GM19397 (cell line): ENCODE results near the gene MRFAP1L1.

Experiments
- ATAC-seq: cut with Tn5 transposase; IDR thresholded peaks from one replicate; pipeline ENCODE4 v1.9.1; 2021; ENCODE audit warnings: mild to moderate bottlenecking, moderate library complexity; ENCODE audit not compliant: unreplicated experiment

The MRFAP1L1 gene

DNA sequence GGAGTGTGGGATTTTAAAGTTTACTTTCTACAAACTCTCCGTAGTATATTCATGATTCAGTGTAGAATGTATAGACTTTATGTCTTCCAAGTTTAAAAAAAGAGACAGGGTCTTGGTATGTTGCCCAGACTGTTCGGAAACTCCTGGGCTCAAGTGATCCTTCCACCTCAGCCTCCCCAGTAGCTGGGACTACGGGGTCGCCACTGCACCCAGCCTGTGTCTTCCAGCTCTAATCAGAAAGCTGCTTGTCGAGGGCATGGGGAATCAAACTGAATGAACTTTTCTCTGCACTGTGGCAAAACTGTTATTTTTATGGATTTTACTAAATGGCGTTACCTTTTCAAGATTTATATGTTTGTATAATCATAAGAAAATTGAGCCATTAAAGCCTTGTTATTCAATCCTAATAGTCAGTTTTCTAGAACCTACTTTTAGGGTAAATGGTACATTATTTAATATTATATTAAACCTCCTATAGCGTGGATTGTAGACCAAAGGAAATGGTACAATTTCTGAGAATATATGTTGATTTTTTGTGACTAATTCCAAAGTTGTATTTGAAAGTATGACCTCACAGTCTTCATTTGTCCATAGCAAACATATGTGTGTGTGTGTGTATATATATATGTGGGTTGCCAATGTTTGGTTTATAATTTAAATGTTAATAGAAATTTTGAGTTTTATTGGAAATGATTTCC lies 7.4 kb upstream of the MRFAP1L1 start:
- no peak for ATAC-seq

DNA sequence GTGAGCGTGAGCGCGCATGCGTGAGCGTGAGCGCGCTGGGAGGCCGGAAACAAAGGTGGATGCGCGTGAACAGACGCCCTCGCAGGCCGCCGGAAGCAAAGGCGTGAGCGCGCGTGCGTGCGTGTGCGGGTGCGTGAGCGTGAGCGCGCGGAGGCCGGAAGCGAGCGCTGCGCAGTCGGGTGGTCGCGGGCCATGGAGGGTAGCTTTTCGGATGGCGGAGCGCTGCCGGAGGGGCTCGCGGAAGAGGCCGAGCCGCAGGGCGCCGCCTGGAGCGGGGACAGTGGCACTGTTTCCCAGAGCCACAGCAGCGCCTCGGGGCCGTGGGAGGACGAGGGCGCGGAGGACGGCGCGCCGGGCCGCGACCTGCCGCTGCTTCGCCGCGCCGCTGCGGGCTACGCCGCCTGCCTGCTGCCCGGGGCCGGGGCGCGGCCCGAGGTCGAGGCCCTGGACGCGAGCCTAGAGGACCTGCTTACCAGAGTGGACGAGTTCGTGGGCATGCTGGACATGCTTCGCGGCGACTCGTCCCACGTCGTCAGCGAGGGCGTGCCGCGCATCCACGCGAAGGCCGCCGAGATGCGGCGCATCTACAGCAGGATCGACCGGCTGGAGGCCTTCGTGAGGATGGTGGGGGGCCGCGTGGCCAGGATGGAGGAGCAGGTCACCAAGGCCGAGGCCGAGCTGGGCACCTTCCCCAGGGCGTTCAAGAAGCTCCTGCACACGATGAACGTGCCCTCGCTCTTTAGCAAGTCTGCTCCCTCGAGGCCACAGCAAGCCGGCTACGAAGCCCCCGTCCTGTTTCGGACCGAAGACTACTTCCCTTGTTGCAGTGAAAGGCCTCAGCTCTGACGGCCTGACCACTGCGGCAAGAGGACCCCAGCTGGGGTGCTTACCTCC lies 6.6 kb upstream of the MRFAP1L1 start, which contains the start of gene BLOC1S4:
BLOC1S4 (plus strand) TSS at position 157 of the 894 bp plus-strand sequence; CDS start at position 193, 36 bp downstream.
- peak; percentile 88 for ATAC-seq

DNA sequence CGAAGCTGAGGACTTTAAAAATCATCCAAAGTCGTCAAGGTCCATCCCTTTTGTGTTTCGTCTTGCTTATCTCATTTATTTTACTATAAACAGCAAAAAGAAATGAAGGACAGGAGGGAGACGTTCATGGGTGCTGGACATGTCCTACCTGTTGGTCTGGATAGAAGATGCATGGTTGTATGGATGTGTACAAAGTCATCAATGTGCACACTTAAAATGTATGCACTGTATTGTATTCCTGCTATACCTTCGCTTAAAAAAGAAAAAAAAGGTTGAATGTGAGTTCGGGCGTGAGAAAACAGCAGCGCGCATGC lies 6.0 kb upstream of the MRFAP1L1 start:
- no peak for ATAC-seq

DNA sequence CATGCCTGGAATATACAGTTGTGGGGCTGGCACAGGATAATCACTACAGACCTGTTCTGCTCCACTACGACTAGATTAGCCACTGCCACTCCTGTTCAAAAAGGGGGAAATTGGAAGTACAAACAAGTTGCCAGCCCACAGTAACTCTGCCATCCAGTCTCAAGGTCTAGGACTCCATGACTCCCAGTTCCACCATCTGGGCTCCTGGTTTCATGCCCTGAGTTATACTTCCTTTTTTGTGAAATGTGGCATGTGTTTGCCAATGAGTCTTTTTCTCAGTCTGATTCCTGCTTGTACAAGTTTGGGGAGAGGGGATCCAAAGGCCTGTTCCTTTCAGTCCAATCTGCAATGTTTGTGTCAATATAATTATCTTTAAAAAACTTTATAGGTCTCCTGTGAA lies 5.3 kb upstream of the MRFAP1L1 start:
- ATAC-seq, result no peak

DNA sequence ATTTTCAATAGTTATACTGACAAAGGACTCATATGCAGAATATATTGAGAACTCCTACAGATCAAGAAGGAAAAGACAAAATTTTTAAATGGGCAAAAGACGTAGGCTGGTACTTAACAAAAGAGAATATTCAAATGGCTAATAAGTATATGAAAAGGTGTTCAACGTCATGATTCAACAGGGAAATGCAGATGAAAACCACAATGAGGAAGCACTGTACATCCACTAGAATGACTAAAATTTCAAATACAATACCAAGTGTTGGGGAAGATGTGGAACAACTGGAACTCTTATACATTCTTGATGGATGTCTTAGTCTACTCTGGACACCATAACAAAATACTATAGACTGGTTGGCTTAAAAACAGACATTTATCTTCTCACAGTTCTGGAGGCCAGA lies 1.3 kb upstream of the MRFAP1L1 start:
- no peak for ATAC-seq

DNA sequence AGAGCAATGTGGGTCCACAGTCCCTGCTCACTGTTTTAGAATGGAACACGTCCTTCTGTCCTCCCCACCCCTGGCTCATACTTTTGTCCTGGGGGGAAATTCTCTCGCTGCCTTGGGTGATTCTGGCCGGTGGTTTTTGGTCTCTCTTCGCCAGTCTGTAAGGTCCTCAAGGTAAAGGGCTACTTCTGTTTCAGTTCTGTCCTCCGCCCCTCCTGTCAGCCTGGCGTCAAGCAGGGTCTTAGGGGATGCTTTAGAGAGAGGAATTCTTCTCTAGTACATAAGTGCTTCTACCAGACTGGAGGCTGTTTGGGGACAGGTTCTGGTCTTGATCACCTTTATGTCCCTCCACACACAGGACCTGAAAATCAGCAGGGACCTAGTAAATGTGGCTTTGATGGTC lies 617 bp upstream of the MRFAP1L1 start:
- no peak for ATAC-seq

DNA sequence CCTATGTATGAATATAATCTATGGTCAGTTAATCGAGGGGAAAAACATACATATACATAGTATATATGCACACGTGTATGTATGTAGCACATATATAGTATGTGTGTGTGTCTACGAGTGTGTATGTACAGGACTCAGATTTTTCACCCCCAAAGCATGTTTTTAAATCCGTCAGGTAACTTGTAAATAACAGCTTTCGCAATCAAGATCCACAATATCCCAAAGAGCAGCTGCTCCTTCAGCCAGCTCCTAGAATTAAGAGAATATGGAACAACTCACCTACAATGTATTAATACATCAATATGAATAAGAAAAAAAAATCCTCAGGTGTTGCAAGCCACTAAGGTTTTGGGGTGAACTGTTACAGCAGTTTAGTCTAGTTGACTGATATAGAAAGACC lies 3.5 kb downstream of the MRFAP1L1 start:
- no peak for ATAC-seq

DNA sequence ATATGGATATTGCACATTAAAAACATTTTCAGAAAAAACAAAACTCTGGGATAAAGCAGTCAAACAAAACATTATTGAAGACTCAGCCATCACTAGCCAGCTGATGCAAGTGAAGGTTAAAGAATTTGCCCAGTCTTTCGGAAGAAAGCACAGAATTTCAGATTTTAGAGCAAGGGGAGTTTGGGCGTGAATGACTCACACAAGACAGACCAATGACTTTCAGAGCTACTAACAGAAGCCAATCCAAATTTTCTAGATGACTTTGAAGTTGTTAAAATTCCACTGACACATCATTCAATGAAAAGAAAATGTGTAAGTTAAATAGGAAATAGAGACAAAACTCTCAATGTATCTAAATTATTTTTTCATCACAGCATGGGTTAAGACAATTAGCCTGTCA lies 4.0 kb downstream of the MRFAP1L1 start:
- ATAC-seq, result no peak

DNA sequence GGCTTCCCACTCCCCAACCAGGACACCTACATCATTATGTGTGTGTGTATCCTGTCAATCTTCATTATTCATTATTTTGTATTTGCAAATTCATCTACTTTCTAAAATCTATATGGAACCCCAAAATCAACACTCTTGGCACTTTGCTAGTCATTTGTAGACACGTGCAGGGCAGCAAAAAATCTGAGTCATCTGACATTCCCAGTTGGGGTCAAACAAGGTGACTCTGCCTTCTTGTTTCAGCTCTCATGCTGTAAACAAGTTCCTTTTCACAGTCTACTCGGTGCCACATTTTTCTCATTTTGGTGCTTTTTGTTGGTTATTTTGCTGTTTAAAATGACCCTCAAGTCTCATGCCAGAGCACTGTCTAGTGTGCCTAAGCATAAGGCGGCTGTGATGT lies 5.9 kb downstream of the MRFAP1L1 start:
- ATAC-seq, result no peak

DNA sequence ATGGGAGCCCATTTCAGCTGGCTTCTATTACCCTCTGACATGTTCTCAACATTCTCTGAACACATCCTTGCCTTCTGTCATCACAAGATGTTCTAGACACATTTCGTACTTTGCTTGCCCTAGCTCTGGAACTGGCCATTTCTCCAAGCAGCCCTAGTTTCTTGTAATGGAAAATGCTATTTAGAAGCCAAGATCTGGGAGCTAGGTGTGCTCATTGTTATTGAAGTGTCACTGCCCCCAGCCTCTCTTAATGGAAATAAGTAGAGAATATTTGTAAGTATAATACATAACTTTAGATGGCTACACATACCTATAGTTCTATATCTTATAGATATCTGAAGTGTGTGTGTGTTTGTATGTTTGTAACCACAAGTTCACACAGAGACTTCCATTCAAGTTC lies 6.9 kb downstream of the MRFAP1L1 start:
- ATAC-seq, result no peak

DNA sequence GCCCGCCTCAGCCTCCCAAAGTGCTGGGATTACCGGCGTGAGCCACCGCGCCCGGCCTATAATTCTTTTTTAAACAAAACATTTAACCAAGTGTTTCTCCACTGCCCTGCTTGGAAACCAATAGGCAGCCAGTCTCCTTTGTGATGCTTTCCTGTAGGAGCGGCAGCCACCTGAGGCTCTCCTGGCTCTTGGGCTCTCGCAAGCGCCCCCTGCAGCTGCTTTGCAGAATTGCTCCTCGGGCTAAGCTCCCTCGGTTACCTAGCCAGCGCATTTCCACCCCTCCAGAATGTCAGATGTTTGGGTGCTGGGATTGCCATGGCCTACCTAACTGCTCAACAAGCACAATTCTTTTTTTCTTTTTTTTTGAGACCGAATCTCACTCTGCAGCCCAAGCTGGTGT lies 8.3 kb downstream of the MRFAP1L1 start:
- no peak for ATAC-seq

DNA sequence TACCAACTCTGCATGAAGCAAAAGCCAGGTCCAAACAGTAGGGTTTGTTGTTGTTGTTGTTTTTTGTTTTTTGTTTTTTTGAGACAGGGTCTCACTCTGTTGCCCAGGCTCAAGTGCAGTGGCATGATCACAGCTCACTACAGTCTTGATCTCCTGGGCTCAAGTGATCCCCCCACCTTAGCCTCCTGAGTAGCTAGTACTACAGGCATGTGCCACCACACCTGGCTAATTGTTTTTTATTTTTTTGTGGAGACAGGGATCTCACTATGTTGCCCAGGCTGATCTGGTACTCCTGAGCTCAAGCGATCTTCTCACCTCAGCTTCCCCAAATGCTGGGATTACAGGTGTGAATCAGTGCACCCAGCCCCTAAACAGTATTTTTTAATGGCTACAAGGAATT lies 9.8 kb downstream of the MRFAP1L1 start:
- no peak for ATAC-seq

DNA sequence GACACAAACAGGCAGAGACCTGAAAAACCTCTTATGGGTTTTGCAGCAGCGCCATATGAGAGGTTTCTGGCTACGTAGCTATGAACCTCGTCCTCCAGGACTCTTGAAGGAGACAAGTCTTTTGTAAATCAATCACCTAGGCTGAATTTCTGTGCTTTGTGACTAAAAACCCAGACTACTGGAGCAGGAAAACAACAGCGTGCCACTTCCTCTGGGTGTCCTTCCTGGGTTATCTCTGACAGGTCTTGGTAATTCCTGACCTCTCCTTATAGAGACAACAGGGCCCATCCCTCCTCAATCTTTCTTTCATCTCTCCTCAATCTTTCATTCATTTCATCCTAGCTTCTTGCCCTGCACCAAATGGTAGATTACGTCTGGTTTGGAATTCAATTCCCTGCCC lies 10.3 kb downstream of the MRFAP1L1 start:
- no peak for ATAC-seq

DNA sequence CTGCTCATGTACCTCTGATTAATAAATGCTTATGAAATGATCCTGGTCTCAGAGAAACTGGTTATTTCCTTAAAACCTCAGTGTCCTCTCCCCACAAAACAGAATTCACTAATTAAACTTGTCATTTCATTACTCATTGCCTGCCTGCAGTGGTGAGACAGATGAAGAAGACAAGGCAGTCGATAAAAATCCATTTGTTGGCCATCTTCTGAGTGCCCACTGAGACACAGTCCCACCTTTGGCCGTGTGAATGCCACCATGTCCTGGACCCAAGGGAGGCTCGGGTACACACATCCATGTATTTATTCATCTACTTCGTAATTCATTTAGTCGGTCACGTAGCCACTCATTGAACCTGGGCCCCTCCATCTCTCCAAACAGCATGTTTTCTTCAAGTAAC lies 12.5 kb downstream of the MRFAP1L1 start:
- no peak for ATAC-seq

DNA sequence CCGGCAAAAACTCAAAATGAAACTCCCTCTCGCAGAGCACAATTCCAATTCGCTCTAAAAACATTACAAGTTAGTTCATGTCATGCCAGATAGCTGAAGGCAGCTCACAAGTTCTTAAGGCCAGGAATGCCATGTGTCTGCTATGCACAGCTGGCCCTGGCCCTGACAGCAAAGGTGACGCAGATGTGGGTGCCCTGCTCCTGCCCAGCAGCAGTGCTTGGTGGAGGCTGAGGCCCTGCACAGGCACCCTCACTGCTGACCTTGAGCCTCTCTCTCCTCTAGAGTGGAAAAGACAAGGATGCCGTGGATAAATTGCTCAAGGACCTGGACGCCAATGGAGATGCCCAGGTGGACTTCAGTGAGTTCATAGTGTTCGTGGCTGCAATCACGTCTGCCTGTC lies 13.1 kb downstream of the MRFAP1L1 start:
- no peak for ATAC-seq

DNA sequence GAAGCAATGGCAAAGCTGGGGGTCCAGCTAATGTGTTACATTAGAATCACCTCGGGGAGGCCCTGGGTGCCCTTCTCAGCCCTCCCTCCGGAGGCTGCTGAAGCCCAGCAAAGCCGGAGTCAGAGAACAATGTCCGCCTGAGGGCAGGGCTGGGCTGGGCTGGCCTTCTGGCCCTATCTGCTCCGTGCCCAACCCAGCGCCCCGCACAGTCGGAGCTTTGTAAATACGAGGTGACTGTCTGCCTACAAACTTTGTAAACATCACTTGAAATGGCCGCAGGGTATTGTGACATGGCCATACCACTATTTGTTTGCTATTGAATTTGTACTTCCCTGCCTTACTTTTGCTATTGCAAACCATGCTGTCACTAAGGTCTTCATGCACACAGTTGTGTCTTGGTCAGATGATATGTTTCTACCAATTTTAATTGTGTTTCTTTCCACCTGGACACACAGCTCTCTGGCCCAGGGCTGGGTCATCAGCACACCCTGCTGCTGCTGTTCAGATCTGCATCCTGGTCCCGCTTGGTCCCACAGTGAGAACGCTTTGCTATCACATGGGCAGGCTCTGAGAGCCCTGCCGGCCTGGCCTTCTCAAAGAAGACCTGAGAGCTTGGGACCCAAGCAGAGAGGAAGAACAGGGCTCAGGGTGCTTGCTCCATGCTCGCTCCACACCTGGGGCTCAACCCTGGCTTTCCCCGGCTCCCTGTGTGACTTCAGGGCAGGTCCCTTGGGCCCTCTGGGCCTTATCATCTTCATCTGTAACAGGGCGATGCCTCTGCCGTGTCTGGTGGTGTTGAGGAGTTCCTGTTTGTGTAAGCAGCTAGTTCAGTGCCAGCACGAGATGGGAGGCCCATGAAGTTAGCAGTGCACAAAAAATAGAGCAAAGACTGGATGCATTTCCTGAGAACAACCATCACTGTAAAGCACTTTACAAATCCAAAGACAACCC lies 13.7 kb downstream of the MRFAP1L1 start:
- ATAC-seq, result no peak

DNA sequence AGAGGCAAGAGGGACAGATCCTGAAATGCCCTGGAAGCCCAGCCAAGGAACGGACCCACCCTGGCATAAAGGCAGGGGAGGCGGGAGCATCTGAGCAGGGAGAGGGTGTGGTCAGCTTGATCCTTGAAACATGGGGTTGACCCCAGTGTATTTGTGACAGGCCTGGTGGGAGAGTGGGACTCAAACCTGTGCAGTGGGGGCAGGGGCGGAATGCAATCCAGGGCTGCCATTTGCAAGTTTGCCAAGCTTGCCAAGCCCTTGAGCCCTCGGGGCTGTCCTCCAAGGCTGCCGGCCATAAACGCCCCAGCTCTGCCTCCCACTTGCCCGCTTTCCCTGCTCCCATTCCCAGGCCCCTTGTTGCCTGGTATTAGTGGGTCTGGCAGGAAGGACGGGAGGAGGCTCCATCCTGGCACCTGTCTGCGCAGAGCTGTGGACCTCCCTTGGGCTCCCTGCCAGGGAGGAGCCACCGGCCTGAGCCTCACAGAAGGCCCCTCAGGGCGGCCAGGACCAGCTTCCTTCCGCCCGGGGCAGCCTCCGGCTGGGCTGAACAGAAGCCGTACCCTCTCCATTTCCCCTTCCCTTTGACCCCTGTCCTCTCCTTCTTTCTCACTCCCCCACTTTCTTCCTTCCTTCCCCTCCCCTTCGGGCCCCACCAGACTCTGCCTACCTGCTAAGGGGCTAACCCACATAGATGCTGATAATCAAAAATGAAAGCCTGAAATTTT lies 15.3 kb downstream of the MRFAP1L1 start:
- no peak for ATAC-seq

DNA sequence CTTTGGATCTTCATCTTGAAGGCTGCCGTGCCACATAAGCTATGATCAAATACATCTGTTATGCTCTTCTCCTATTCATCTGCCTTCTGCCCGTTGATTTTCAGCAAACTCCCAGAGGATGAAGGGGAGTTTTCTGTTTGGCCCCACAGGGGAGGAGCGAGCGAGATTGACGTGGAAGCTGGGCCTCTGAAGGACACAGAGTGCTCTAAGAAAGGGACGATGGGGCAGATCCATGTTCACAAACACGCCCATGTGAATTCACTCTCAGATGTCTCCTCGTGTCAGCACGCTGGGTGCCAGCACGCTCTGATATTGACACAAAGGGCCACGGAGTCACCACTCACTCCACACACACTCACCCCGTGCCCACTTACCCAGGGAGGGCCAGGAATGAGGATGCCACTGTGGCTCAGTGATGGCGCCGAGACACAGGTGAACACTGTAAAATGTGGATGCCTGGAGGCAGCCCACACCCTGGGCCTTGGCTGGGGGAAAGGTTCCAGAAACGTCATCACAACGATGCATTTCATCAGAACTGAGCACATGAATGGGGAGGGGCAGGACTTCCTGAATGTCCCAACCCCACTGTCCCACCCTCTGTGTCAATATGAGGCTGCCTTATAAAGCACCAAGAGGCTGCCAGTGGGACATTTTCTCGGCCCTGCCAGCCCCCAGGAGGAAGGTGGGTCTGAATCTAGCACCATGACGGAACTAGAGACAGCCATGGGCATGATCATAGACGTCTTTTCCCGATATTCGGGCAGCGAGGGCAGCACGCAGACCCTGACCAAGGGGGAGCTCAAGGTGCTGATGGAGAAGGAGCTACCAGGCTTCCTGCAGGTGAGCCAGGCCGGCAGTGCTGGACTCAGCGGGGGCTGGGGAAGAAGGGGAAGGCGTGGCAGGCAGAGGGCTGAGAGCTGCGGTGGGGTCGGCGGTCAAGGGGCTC lies 16.2 kb downstream of the MRFAP1L1 start, which contains the start of gene S100P:
S100P (plus strand) TSS at position 648 of the 946 bp plus-strand sequence; CDS start at position 703, 55 bp downstream.
- ATAC-seq, result no peak

DNA sequence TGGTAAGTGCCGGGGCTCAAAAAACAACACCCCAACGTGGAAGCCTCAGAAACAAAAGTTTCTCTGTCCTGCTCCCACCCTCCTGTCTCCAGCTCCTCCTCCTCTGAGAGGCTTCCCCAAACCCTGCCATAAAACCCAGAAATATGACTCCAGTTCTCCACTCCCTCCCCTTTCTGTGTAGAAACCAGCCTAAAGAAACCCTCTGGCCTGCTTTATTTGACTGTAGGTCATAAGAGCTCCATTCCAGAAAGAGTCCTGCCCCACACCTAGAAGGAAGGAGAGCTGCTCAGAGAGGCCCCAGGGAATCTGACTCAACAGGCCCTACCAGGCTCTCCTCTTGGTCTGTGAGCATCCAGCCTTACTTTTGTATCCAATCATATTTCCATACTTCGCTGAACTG lies 16.9 kb downstream of the MRFAP1L1 start:
- ATAC-seq, result no peak
